HG03095 (cell line): ENCODE results near the gene ZCCHC24.
"Not testable (repeated sequence)": the region's sequence is repeated elsewhere in the genome, so short reads cannot be mapped to it uniquely, and the experiment has no call there.

Experiments used
- ATAC-seq: cut with Tn5 transposase; IDR thresholded peaks from one replicate; pipeline ENCODE4 v1.9.1; 2021; ENCODE audit warnings: moderate library complexity; ENCODE audit not compliant: unreplicated experiment

The ZCCHC24 gene

DNA sequence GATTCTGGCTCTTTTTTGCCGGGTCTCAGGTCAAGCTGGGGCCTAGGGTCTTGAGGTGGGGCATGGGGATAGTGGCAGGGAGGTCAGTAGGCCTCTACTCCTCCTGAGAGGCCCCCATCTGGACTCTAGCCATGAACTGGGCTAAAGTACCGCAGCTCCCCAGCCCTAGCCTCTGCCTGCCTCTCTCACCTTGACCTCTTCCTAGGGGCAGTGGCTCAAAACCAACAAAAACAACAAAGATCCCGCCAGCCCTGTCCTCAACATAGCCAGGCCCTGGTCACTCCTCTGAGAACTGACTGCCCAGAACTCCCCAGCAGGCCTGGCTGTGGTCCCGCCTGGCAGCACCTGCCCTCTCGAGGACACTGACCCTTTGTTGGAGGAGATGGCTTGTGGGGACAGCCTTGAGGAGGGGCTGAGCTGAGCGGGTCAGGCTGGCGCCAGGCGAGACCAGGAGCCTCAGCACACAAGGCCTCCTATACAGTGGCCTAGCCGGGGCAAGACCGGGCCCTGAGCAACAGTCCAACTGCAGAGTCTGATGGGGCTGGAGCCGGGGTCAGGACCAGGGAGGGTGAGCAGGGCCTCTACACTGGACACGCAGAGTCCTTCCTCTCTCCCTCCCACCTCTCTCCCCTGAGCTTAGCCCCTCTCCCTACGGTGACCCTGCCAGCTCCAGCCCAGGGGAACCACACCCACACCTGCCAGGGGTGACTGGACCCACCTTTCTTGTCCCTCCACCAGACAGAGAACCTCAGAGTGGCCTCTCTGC lies 109.8 kb downstream of the ZCCHC24 start:
- no peak for ATAC-seq

DNA sequence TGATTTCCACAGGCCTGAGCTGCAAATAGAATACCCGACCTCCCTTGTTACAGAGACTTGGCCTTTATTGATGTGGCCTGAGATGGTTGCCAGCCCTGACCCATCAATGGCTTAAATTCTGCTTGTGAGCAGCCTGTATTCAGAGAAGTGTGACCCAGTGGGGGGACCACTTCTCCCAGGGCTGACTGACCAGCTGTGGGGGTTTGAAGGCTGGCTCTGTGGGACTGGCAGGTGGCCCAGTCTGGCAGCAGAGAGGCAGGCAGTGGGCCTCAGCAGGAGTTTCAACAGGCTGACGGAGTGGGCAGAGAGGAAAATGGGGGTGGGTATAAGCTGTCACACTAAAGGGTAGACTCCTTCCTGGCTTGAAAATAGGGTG lies 110.3 kb downstream of the ZCCHC24 start:
- no peak for ATAC-seq

DNA sequence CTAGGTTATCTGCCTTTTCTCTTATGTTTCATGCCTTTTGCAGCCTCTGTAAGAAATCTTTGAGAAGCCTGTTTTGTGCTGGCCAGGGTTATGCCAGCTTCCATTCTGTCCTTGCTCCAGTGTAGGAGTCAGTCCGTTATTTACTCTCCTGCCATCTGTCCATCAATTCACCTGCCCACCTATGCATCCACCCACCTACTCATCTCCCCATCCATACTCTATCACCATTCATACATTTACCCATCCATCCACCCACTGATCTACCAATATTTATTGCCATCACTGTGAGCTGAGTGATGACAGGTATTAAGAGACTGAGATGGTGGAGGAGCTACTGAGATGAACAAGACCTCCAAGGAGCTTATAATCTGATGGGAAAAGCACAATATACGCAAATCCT lies 110.9 kb downstream of the ZCCHC24 start:
- no peak for ATAC-seq

DNA sequence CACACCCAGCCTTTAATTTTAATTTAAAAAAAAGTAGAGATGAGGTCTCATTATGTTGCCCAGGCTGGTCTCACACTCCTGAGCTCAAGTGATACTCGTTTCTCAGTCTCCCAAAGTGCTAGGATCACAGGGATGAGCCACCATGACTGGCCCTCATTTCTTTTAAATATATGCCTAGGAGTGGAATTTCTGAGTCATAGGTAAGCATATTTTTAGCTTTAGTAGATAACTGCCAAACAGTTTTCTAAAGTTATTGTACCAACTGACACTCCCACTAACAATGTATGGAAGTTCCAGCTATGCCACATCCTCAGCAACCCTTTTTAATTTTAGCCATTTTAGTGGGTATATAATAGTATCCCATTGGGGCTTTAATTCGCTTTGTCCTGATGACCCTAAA lies 111.9 kb downstream of the ZCCHC24 start:
- ATAC-seq, result no peak

DNA sequence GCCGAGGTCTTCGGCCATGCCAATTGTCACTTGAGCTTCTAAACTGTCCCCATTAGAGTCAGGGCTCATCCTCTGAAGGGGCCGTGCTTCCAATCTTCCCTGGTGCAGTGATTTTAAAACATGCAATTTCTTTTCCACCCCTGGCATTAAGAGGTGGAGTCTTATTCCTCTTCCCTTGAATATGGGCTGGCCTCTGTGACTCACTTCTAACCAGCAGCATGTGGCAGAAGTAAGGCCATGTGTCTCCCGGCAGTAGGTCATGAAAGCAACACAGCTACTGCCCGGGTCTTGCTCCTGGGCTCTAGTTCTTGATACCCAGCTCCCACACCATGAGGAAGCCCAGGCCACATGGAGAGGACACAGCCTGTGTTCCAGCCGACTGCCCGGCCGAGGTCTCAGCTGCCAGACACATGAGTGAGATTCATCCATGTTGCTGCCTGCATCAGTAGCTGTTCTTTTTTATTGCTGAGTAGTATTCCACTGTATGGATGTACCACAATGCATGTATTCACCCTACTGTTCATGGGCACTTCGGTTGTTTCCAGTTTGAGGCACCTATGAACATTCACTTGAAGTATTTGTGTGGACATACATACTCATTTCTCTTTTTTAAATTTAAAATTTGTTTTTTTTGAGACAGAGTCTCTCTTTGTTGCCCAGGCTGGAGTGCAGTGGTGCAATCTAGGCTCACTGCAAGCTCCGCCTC lies 112.7 kb downstream of the ZCCHC24 start:
- not testable (repeated sequence) for ATAC-seq
